GM13977 (cell line): ENCODE data around the gene ANKRD33.

ENCODE experiments used
- DNase-seq: peaks from one replicate; pipeline ENCODE4 v3.0.0; 2012; ENCODE audit warnings: low spot score
- CTCF ChIP-seq: IDR thresholded peaks from 2 replicates; pipeline ENCODE4 v1.5.1; 2012; ENCODE audit warnings: mild to moderate bottlenecking, control low read depth; ENCODE audit not compliant: insufficient read depth; ENCODE audit errors: extremely low read depth, missing control alignments
- in situ Hi-C: fragments of 300-500 bp; cut with MboI; formaldehyde crosslinking; loops from one replicate; pipeline ENCODE4 v1.12.0; 2022; ENCODE audit warnings: low sequenced_read_pairs, low pct_unique_long_range_greater_than_20kb, mixed read lengths, inconsistent platforms; ENCODE audit not compliant: unreplicated experiment

Gene ANKRD33

GRCh38 chr12:51911307-51911706, 23.4 kb downstream of the ANKRD33 start:
- in situ Hi-C loops: no loop called here
- no peak for DNase-seq
- no peak for TF ChIP-seq CTCF

GRCh38 chr12:51911788-51912711, 24.1 kb downstream of the ANKRD33 start:
- in situ Hi-C loops: no loop called here
- no peak for TF ChIP-seq CTCF
- no peak for DNase-seq

GRCh38 chr12:51913071-51914033, 25.4 kb downstream of the ANKRD33 start:
- no peak for DNase-seq
- in situ Hi-C loops: no loop called here
- TF ChIP-seq CTCF: peak; percentile 13

- no peak for TF ChIP-seq CTCF
- DNase-seq: no peak
- in situ Hi-C loops: no loop called here
Observed at GRCh38 chr12:51914034-51914923, 26.4 kb downstream of the ANKRD33 start.

GRCh38 chr12:51915003-51915625, 27.2 kb downstream of the ANKRD33 start:
- DNase-seq: no peak
- in situ Hi-C loops: no loop called here
- no peak for TF ChIP-seq CTCF
